ENCODE data around the gene GBF1.

The GBF1 gene

DNA sequence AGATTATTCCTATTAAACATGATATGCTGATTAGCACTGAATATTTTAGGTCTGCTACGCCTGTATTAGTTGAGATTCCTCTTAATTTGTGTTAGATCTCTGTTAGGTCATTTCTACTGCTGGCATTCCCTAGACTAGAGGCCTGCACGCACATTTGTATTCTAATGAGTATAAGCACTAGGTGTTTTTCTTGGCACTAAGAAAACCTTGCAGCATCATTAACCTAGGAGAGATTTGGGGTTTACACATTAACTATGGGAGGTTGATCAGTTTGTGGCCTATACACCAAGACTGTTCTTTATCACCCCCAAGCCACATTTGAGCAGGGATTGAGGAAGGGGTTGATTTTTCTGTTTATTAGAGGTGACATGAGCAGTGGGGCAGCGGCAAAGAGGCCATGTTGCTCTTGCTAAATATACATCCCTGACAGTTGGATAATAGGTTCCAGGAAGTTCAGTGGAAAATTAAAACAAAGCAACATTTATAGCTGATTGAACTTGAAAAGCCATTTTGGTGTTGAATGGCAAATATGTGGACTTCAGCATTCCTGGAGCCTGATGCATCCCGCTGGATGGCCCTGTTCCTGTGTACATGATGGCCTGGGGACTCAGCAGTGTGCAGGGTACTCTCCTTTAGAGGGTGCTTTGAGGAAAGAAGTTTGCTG lies 65.2 kb downstream of the GBF1 start:
- Mint-ChIP-seq H3K36me3 (ENCODE audit: low read depth) (peaks cover 14% of the 10 kb centered on the region), H3K4me3 (no peak overlapping the region), H3K27ac (no peak overlapping the region), H3K4me1 (ENCODE audit: low read depth) (peaks cover 15% of the 10 kb centered on the region), H3K9me3 (no peaks in the 10 kb centered on the region), H3K27me3 (ENCODE audit: low read depth) (no peaks in the 10 kb centered on the region)
- no peak for DNase-seq (ENCODE audit: low spot score)

DNA sequence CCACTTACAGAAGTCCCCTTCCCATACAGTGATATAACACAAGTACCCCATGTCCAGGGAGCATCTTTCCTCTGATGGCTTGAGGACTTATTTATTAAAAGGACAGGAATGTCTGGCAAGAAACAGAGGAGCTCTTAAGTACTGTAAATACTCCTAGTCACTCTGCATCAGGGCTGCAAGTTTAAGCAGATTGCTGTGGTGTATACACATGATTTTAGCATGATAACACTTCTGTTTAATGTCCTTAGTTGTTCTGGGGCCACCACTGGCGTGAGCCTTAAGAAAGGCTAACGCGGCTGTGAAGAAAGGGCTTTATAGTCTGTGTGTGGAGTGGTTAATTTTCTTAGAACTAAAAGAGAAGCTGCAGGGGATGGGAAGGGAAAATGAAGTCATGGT lies 65.7 kb downstream of the GBF1 start:
- Mint-ChIP-seq H3K36me3 (ENCODE audit: low read depth) (peaks cover 12% of the 10 kb centered on the region), H3K9me3 (no peaks in the 10 kb centered on the region), H3K27me3 (ENCODE audit: low read depth) (no peaks in the 10 kb centered on the region), H3K27ac (no peak overlapping the region), H3K4me1 (ENCODE audit: low read depth) (peaks cover 15% of the 10 kb centered on the region), H3K4me3 (no peak overlapping the region)
- DNase-seq (ENCODE audit: low spot score) = no peak

GRCh38 chr10:102312683-102313082 lies 67.4 kb downstream of the GBF1 start:
- Mint-ChIP-seq H3K36me3 (ENCODE audit: low read depth) (peaks cover 6% of the 10 kb centered on the region), H3K27ac (no peak overlapping the region)

DNA sequence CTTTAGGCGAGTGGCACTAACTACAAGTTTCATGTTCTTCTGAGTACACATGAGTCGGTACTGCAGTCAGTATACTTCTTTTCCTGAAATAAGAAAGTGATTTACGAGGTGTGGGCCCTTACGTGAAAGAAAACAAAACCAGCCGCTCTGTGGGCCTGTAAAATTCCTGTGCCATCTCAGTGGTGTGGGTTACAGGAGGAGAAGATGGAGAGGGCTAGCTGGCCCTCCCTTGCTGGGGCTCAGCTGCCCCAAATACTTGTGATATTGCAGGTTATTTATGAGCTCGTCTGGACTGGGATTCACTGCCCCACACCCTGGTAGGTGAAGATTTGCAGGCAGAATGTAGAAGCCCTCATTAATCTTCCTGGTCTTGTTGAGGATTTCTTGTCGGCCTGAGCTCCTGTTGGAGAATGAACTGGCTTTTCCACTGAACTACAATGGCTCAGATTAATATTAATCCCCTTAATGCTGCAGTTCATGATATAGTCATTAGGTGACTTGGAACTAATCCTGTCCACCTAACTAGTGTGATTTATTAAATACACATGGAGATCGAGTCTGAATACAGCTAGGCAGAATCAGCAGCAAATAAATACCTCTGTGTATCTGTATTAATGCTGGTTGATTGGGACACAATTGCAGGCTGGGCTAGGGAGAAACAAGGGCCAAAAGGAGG lies 68.0 kb downstream of the GBF1 start:
- no peaks in the 10 kb centered on the region for H3K9me3 Mint-ChIP-seq
- H3K4me1 Mint-ChIP-seq (ENCODE audit: low read depth) = peaks cover 16% of the 10 kb centered on the region
- H3K27me3 Mint-ChIP-seq (ENCODE audit: low read depth) = no peaks in the 10 kb centered on the region
- H3K36me3 Mint-ChIP-seq (ENCODE audit: low read depth) = no peaks in the 10 kb centered on the region
- no peak overlapping the region for H3K27ac Mint-ChIP-seq
- no peak for DNase-seq (ENCODE audit: low spot score)
- no peak overlapping the region for H3K4me3 Mint-ChIP-seq

More at GRCh38 chr10:102312683-102313082, 67.4 kb downstream of the GBF1 start:
- no peak for DNase-seq (ENCODE audit: low spot score)
- Mint-ChIP-seq H3K27me3 (ENCODE audit: low read depth) (no peaks in the 10 kb centered on the region), H3K9me3 (no peaks in the 10 kb centered on the region), H3K4me3 (no peak overlapping the region), H3K4me1 (ENCODE audit: low read depth) (peaks cover 16% of the 10 kb centered on the region)

DNA sequence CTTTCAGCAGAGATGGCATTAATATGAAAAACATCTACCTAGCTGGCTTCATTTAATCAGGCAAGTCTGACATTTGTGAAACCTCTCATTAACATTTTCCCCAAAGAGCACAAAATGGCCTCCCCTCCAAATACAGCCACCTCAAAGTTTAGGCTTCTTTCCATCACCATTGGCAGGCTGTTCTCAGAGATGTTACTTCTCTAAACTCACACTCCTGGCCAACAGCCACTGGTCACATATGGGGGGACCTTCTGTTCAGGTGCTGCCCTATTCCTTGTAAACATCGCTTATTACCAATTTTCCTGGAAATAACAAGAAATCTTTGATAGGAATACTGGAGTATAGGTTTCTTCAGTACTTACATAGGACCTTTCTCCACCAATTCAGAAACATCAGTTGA lies 69.5 kb downstream of the GBF1 start:
- Mint-ChIP-seq H3K4me1 (ENCODE audit: low read depth) (peaks cover 15% of the 10 kb centered on the region), H3K36me3 (ENCODE audit: low read depth) (no peaks in the 10 kb centered on the region), H3K9me3 (no peaks in the 10 kb centered on the region), H3K27me3 (ENCODE audit: low read depth) (no peaks in the 10 kb centered on the region), H3K4me3 (no peak overlapping the region), H3K27ac (no peak overlapping the region)
- no peak for DNase-seq (ENCODE audit: low spot score)

- Mint-ChIP-seq H3K9me3 (no peaks in the 10 kb centered on the region), H3K27ac (no peak overlapping the region), H3K36me3 (ENCODE audit: low read depth) (peaks cover 5% of the 10 kb centered on the region), H3K4me3 (no peak overlapping the region), H3K4me1 (ENCODE audit: low read depth) (peaks cover 4% of the 10 kb centered on the region), H3K27me3 (ENCODE audit: low read depth) (no peaks in the 10 kb centered on the region)
- no peak for DNase-seq (ENCODE audit: low spot score)
These were observed 71.1 kb downstream of the GBF1 start for GRCh38 chr10:102316421-102316820.

GRCh38 chr10:102322914-102323313 lies 77.6 kb downstream of the GBF1 start:
- Mint-ChIP-seq H3K9me3 (no peaks in the 10 kb centered on the region), H3K4me3 (peak overlapping the region; percentile 38), H3K27ac (peak overlapping the region; percentile 78), H3K4me1 (ENCODE audit: low read depth) (peaks cover 18% of the 10 kb centered on the region), H3K27me3 (ENCODE audit: low read depth) (no peaks in the 10 kb centered on the region), H3K36me3 (ENCODE audit: low read depth) (peaks cover 8% of the 10 kb centered on the region)
- peak; percentile 45 for DNase-seq (ENCODE audit: low spot score)

- Mint-ChIP-seq H3K9me3 (no peaks in the 10 kb centered on the region), H3K36me3 (ENCODE audit: low read depth) (peaks cover 8% of the 10 kb centered on the region), H3K27me3 (ENCODE audit: low read depth) (no peaks in the 10 kb centered on the region), H3K4me1 (ENCODE audit: low read depth) (peaks cover 18% of the 10 kb centered on the region), H3K27ac (no peak overlapping the region), H3K4me3 (no peak overlapping the region)
- no peak for DNase-seq (ENCODE audit: low spot score)
These were observed 78.7 kb downstream of the GBF1 start for GRCh38 chr10:102324061-102324460.

DNA sequence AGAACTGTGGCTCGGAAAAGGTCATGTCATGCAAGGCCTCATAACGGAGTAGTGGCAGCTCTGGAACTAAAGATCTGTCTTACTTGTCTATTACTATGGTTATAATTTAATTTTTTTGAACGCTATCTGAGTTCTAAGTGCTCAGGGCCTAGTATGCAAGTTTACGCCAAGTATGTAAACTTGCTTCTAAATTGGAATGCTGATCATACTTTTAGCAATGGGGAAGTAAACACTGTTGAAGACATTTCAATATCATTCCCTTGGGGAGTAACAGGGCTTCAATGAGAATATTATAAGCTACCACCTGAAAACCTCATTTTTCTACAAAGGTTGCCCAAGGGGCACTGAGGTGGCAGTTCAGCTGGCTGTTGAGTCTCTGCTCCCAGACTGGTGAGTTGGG lies 80.7 kb downstream of the GBF1 start:
- no peak overlapping the region for H3K27ac Mint-ChIP-seq
- no peak for DNase-seq (ENCODE audit: low spot score)
- no peaks in the 10 kb centered on the region for H3K27me3 Mint-ChIP-seq (ENCODE audit: low read depth)
- H3K4me3 Mint-ChIP-seq = no peak overlapping the region
- H3K36me3 Mint-ChIP-seq (ENCODE audit: low read depth) = peaks cover 5% of the 10 kb centered on the region
- peaks cover 18% of the 10 kb centered on the region for H3K4me1 Mint-ChIP-seq (ENCODE audit: low read depth)
- no peaks in the 10 kb centered on the region for H3K9me3 Mint-ChIP-seq

- no peak overlapping the region for H3K27ac Mint-ChIP-seq
- DNase-seq (ENCODE audit: low spot score) = no peak
- H3K9me3 Mint-ChIP-seq = no peaks in the 10 kb centered on the region
- H3K4me3 Mint-ChIP-seq = no peak overlapping the region
- peaks cover 18% of the 10 kb centered on the region for H3K4me1 Mint-ChIP-seq (ENCODE audit: low read depth)
- H3K27me3 Mint-ChIP-seq (ENCODE audit: low read depth) = no peaks in the 10 kb centered on the region
- peaks cover 6% of the 10 kb centered on the region for H3K36me3 Mint-ChIP-seq (ENCODE audit: low read depth)
These were observed 81.7 kb downstream of the GBF1 start for GRCh38 chr10:102327002-102327401.

GRCh38 chr10:102327641-102328040 lies 82.3 kb downstream of the GBF1 start:
- no peaks in the 10 kb centered on the region for H3K27me3 Mint-ChIP-seq (ENCODE audit: low read depth)
- H3K9me3 Mint-ChIP-seq = no peaks in the 10 kb centered on the region
- peaks cover 5% of the 10 kb centered on the region for H3K36me3 Mint-ChIP-seq (ENCODE audit: low read depth)
- DNase-seq (ENCODE audit: low spot score) = no peak
- no peak overlapping the region for H3K4me3 Mint-ChIP-seq
- no peak overlapping the region for H3K27ac Mint-ChIP-seq
- H3K4me1 Mint-ChIP-seq (ENCODE audit: low read depth) = peaks cover 13% of the 10 kb centered on the region

- H3K27me3 Mint-ChIP-seq (ENCODE audit: low read depth) = no peaks in the 10 kb centered on the region
- no peak overlapping the region for H3K27ac Mint-ChIP-seq
- H3K9me3 Mint-ChIP-seq = no peaks in the 10 kb centered on the region
- no peak for DNase-seq (ENCODE audit: low spot score)
- H3K4me1 Mint-ChIP-seq (ENCODE audit: low read depth) = no peaks in the 10 kb centered on the region
- H3K36me3 Mint-ChIP-seq (ENCODE audit: low read depth) = peaks cover 7% of the 10 kb centered on the region
- H3K4me3 Mint-ChIP-seq = no peak overlapping the region
These were observed 87.4 kb downstream of the GBF1 start for GRCh38 chr10:102332772-102333171.

GRCh38 chr10:102334101-102334500 lies 88.8 kb downstream of the GBF1 start:
- Mint-ChIP-seq H3K4me3 (no peak overlapping the region), H3K27ac (no peak overlapping the region), H3K4me1 (ENCODE audit: low read depth) (no peaks in the 10 kb centered on the region), H3K9me3 (no peaks in the 10 kb centered on the region), H3K36me3 (ENCODE audit: low read depth) (peaks cover 9% of the 10 kb centered on the region), H3K27me3 (ENCODE audit: low read depth) (no peaks in the 10 kb centered on the region)
- no peak for DNase-seq (ENCODE audit: low spot score)

DNA sequence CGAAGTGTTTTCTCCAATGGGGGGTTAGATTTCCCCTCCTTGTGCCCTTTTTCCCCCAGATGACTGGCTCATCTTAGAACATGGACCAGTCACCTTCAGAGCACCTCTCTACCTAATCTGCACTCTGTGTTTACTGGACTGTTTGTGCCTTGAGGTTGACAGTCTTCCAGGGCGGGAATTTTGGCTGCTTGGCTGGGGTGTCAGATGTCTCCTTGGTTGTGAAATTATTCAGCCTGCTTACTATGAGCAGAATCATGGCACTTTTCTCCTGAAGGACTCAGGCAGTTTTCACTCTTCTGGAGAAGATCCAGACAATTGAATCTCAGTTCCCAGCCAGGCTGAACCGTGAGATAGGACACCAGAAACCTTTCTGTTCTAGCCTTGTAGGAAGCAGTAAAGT lies 89.9 kb downstream of the GBF1 start:
- no peak for DNase-seq (ENCODE audit: low spot score)
- no peaks in the 10 kb centered on the region for H3K9me3 Mint-ChIP-seq
- no peak overlapping the region for H3K4me3 Mint-ChIP-seq
- no peaks in the 10 kb centered on the region for H3K27me3 Mint-ChIP-seq (ENCODE audit: low read depth)
- H3K36me3 Mint-ChIP-seq (ENCODE audit: low read depth) = peaks cover 9% of the 10 kb centered on the region
- no peak overlapping the region for H3K27ac Mint-ChIP-seq
- no peaks in the 10 kb centered on the region for H3K4me1 Mint-ChIP-seq (ENCODE audit: low read depth)

Data from T-helper 2 cell treated with Interferon-gamma antibody and Interleukin-4, amounts not matched to agents 5 μg/mL and 100 μg/mL, for 36 hours (primary cell).